GM13977 (cell line): ENCODE results near the gene MAP4K1.
"Not testable (repeated sequence)": the region's sequence is repeated elsewhere in the genome, so short reads cannot be mapped to it uniquely, and the experiment has no call there.

Experiments
- DNase-seq: peaks from one replicate; pipeline ENCODE4 v3.0.0; 2012; ENCODE audit warnings: low spot score
- in situ Hi-C: fragments of 300-500 bp; cut with MboI; formaldehyde crosslinking; loops from one replicate; pipeline ENCODE4 v1.12.0; 2022; ENCODE audit warnings: low sequenced_read_pairs, low pct_unique_long_range_greater_than_20kb, mixed read lengths, inconsistent platforms; ENCODE audit not compliant: unreplicated experiment
- TF ChIP-seq, protein P1 (sequence below): IDR thresholded peaks from 2 replicates; pipeline ENCODE4 v1.5.1; 2012; ENCODE audit warnings: mild to moderate bottlenecking, control low read depth; ENCODE audit not compliant: insufficient read depth; ENCODE audit errors: extremely low read depth, missing control alignments

The MAP4K1 gene

DNA sequence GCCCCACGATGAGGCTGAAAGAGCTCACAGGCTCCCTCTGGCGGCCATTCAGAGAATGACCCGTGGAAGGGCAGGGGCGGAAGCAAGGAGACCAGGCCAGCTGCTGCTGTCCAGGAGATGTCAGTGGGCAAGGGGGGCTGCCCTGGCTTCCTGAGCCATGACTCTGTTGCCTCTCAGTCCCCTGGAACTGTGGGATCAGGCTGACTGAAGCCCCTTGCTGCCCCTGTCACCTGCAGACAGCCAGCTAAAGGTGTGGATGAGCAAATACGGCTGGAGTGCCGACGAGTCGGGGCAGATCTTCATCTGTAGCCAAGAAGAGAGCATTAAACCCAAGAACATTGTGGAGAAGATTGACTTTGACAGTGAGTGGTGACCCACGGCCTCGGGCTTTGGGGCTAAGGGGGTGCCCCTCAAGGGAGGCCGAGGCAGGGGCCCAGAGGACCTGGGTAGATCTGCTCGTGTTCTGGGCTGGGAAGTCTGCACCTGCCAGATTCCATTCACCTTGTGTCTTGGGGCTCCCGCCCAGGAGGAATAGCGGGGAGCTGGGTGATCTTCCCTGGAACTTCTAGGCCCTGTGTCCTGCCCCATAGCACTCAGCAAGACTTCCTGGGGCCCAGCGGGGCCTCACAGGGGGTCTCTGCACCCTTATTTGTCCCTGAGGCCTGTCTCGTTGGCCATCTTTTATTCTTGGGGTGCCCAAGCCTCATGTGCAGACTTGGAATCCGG lies 17.2 kb upstream of the MAP4K1 start:
- in situ Hi-C loops, result loop anchor here (5.0 kb wide), 1 partner anchor 88 kb away; no protein-coding TSS in a partner anchor
- peak; percentile 79 for DNase-seq
- TF ChIP-seq, protein P1, sequence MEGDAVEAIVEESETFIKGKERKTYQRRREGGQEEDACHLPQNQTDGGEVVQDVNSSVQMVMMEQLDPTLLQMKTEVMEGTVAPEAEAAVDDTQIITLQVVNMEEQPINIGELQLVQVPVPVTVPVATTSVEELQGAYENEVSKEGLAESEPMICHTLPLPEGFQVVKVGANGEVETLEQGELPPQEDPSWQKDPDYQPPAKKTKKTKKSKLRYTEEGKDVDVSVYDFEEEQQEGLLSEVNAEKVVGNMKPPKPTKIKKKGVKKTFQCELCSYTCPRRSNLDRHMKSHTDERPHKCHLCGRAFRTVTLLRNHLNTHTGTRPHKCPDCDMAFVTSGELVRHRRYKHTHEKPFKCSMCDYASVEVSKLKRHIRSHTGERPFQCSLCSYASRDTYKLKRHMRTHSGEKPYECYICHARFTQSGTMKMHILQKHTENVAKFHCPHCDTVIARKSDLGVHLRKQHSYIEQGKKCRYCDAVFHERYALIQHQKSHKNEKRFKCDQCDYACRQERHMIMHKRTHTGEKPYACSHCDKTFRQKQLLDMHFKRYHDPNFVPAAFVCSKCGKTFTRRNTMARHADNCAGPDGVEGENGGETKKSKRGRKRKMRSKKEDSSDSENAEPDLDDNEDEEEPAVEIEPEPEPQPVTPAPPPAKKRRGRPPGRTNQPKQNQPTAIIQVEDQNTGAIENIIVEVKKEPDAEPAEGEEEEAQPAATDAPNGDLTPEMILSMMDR, result peak; percentile 89

DNA sequence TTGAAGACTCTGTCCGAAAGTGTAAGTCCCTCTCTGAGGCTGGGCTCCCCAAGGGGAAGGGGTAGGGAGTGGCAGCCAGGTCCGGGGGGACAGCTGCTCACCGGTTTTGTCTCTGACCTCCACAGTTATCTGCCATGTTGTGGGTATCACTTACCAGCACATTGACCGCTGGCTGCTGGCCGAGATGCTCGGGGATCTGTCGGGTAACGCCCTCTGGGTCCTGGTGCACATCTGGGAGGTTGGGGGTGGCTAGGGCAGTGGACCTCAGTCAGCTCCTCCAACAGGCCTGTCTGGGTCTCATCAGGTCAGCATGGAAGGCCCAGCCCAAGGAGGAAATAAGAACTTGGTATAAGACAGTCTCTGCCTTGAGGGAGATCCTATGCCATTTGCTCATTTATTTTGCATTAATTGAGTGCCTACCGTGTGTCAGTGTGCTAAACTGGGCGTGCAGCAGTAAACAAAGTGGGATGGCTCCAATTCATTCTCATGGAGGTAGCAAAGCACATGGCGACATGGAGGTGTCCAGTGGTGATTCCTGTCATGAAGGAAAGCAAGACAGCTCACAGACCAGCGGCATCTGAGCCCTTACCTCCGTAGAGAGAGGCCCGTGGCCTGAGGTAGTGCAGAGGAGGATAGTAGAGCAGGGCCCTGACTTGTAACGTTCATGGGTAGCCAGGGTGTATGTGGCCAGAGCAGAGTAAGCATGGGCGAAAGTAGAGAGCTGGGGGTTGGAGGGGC lies 14.9 kb upstream of the MAP4K1 start:
- in situ Hi-C loops, result loop anchor here (5.0 kb wide), 1 partner anchor 85 kb away; no protein-coding TSS in a partner anchor
- TF ChIP-seq, protein P1, result no peak
- DNase-seq, result no peak

DNA sequence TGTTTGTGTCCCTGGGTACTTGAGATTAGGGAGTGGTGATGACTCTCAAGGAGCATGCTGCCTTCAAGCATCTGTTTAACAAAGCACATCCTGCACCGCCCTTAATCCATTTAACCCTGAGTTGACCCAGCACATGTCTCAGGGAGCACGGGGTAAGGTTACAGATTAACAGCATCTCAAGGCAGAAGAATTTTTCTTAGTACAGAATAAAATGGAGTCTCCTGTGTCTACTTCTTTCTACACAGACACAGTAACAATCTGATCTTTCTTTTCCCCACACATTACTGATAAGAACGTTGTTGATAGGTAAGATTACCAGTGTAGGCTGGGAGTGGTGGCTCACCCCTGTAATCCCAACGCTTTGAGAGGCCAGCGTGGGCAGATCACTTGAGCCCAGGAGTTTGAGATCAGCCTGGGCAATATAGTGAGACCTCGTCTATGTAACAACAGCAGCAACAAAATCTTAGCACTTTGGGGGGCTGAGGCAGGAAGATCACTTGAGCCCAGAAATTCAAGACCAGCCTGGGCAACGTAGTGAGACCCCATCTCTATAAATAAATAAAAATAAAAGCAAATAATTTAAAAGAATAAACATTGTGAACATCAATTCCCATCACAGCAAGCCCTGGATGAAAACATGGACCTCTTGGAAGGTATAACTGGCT lies 14.2 kb upstream of the MAP4K1 start:
- DNase-seq, result not testable (repeated sequence)
- in situ Hi-C loops, result loop anchor here (5.0 kb wide), 1 partner anchor 85 kb away; no protein-coding TSS in a partner anchor

DNA sequence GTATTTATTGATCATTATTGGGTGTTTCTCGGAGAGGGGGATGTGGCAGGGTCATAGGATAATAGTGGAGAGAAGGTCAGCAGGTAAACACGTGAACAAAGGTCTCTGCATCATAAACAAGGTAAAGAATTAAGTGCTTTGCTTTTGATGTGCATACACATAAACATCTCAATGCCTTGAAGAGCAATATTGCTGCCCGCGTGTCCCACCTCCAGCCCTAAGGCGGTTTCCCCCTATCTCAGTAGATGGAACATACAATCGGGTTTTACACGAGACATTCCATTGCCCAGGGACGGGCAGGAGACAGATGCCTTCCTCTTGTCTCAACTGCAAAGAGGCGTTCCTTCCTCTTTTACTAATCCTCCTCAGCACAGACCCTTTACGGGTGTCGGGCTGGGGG lies 13.5 kb upstream of the MAP4K1 start:
- in situ Hi-C loops, result loop anchor here (5.0 kb wide), 1 partner anchor 84 kb away; no protein-coding TSS in a partner anchor
- DNase-seq, result not testable (repeated sequence)

DNA sequence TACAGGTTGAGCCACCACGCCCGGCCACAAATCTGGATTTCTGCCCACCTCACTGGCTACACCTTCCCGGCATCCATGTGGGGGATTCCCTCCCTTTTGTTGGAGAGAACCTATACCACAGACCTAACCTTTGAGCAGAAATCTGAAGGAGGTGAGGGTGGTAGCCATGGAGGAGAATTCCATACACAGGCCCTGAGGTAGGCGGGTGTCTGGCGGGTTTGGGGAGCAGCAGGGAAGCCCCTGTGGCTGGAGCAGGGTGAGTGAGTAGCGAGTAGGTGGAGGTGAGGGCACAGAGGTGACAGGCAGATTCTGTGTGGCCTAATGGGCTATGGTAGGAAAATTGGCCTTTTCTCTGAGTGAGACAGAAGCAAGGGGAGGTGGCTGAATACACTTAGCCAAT lies 11.8 kb upstream of the MAP4K1 start:
- TF ChIP-seq, protein P1, result no peak
- no peak for DNase-seq
- in situ Hi-C loops, result no loop called here

DNA sequence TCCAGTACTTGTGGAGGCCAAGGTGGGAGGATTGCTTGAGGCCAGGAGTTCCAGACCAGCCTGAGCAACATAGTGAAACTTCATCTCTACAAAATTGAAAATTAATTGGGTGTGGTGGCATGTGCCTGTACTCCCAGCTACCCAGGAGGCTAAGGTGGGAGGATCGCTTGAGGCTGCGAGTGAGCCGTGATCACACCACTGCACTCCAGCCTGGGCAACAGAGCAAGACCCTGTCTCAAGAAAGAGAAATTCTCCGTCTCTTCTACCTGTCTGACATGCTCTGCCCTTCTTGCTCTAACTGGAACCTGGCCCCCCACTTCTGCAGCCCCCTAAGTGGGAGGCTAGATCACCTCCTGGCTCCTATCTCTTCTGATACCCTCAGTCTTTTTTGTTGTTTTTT lies 8.6 kb upstream of the MAP4K1 start:
- TF ChIP-seq, protein P1, result no peak
- DNase-seq, result no peak
- in situ Hi-C loops, result no loop called here

DNA sequence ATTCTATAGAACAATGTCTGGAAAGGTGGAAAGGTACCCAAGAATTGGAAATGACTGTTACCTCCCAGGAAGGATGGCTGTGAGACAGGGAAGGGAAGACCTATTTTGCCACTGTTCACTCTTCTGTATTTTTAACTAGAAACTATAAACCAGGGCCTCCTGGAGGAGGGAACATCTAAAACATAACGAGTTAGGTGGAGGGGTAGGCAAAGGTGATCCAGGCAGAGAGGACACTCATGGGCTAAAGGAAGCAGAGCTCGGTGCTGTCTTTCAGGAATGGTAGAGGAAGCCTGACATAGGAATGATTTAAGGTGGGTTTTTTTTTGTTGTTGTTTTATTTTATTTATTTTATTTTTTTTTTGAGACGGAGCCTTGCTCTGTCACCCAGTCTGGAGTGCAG lies 7.1 kb upstream of the MAP4K1 start:
- TF ChIP-seq, protein P1, result no peak
- in situ Hi-C loops, result no loop called here
- no peak for DNase-seq
